ENCODE measurements around the gene P2RY11.

Gene P2RY11

GRCh38 chr19:10114651-10115391, 3.3 kb downstream of the P2RY11 start:
- no peak overlapping the region for H3K27ac ChIP-seq

GRCh38 chr19:10115392-10116084, 4.0 kb downstream of the P2RY11 start:
- TF ChIP-seq ZFX (IDR thresholded peaks at IDR 0.05) (no peak), CTCF (conservative IDR thresholded peaks at IDR 0.05) (no peak)
- no peak overlapping the region for H3K27ac ChIP-seq

More at GRCh38 chr19:10114651-10115391, 3.3 kb downstream of the P2RY11 start:
- no peak for TF ChIP-seq ZFX (IDR thresholded peaks at IDR 0.05)
- TF ChIP-seq CTCF (conservative IDR thresholded peaks at IDR 0.05), result no peak

GRCh38 chr19:10116085-10116865, 4.8 kb downstream of the P2RY11 start:
- TF ChIP-seq ZFX (IDR thresholded peaks at IDR 0.05), result no peak
- TF ChIP-seq CTCF (conservative IDR thresholded peaks at IDR 0.05), result no peak
- no peak overlapping the region for H3K27ac ChIP-seq

GRCh38 chr19:10116866-10117616, 5.5 kb downstream of the P2RY11 start:
- TF ChIP-seq ZFX (IDR thresholded peaks at IDR 0.05) (no peak), CTCF (conservative IDR thresholded peaks at IDR 0.05) (no peak)
- no peak overlapping the region for H3K27ac ChIP-seq

- no peak for TF ChIP-seq CTCF (conservative IDR thresholded peaks at IDR 0.05)
- no peak for TF ChIP-seq ZFX (IDR thresholded peaks at IDR 0.05)
- peak overlapping the region; percentile 80 for H3K27ac ChIP-seq
These were observed 7.5 kb downstream of the P2RY11 start for GRCh38 chr19:10118960-10119359.

GRCh38 chr19:10120538-10121189, 9.2 kb downstream of the P2RY11 start:
- H3K27ac ChIP-seq, result no peak overlapping the region
- TF ChIP-seq CTCF (conservative IDR thresholded peaks at IDR 0.05) (no peak), ZFX (IDR thresholded peaks at IDR 0.05) (no peak)

All from C4-2B (cell line).